HG02943 (cell line): Measurements from ENCODE around the gene PLCH1.

ENCODE experiments used
- ATAC-seq: cut with Tn5 transposase; IDR thresholded peaks from one replicate; pipeline ENCODE4 v1.9.1; 2021; ENCODE audit warnings: mild to moderate bottlenecking, low read depth, moderate library complexity; ENCODE audit not compliant: unreplicated experiment

PLCH1 gene

GRCh38 chr3:155441026-155441425 is 303.8 kb downstream of the PLCH1 start:
- no peak for ATAC-seq

GRCh38 chr3:155435821-155436220 is 309.1 kb downstream of the PLCH1 start:
- no peak for ATAC-seq

GRCh38 chr3:155431856-155432570 is 312.9 kb downstream of the PLCH1 start:
- no peak for ATAC-seq

GRCh38 chr3:155428563-155428962 is 316.3 kb downstream of the PLCH1 start:
- no peak for ATAC-seq

- no peak for ATAC-seq
Observed at GRCh38 chr3:155426524-155427230, 318.2 kb downstream of the PLCH1 start.

GRCh38 chr3:155425396-155425795 is 319.5 kb downstream of the PLCH1 start:
- no peak for ATAC-seq

- ATAC-seq = no peak
Observed at GRCh38 chr3:155424323-155424710, 320.6 kb downstream of the PLCH1 start.

- ATAC-seq = no peak
Observed at GRCh38 chr3:155423526-155424322, 321.1 kb downstream of the PLCH1 start.

- no peak for ATAC-seq
Observed at GRCh38 chr3:155420881-155421486, 323.9 kb downstream of the PLCH1 start.

GRCh38 chr3:155420406-155420805 is 324.5 kb downstream of the PLCH1 start:
- ATAC-seq = no peak

GRCh38 chr3:155418407-155418806 is 326.5 kb downstream of the PLCH1 start:
- ATAC-seq = no peak

- no peak for ATAC-seq
Observed at GRCh38 chr3:155417119-155417517, 327.8 kb downstream of the PLCH1 start.

- ATAC-seq = no peak
Observed at GRCh38 chr3:155416500-155417118, 328.3 kb downstream of the PLCH1 start.

- no peak for ATAC-seq
Observed at GRCh38 chr3:155412904-155413303, 332.0 kb downstream of the PLCH1 start.

- ATAC-seq = no peak
Observed at GRCh38 chr3:155411500-155412223, 333.2 kb downstream of the PLCH1 start.

GRCh38 chr3:155409336-155409735 is 335.5 kb downstream of the PLCH1 start:
- no peak for ATAC-seq

GRCh38 chr3:155407971-155408370 is 336.9 kb downstream of the PLCH1 start:
- ATAC-seq = no peak

- no peak for ATAC-seq
Observed at GRCh38 chr3:155407331-155407730, 337.5 kb downstream of the PLCH1 start.

- ATAC-seq = no peak
Observed at GRCh38 chr3:155404486-155404885, 340.4 kb downstream of the PLCH1 start.

GRCh38 chr3:155402656-155403055 is 342.2 kb downstream of the PLCH1 start:
- ATAC-seq = no peak
